Liver (tissue), 9 donors: Measurements from ENCODE around the gene INPP4B. TPM values are rescaled to one million over a fixed set of nuclear protein-coding genes. Genes with fewer than 3 reads are reported as not detected.

Experiments
- DNase-seq: peaks from one replicate; pipeline ENCODE4 v3.0.0-alpha.2; 2017; ENCODE audit warnings: low spot score
- H3K27ac ChIP-seq, 2 donors: one replicate each; pipeline ENCODE4 v1.7.0; 2013; ENCODE audit warnings: inconsistent platforms in 2 of 2, low read length in 2 of 2, control low read depth in 1 of 2, low read depth in 1 of 2, mild to moderate bottlenecking in 1 of 2
- H3K27me3 ChIP-seq, 4 donors: one replicate each; pipeline versions ENCODE4 v1.6.1 to v1.7.0; 2013; ENCODE audit warnings: low read length in 3 of 4, inconsistent platforms in 1 of 4, mild to moderate bottlenecking in 1 of 4, moderate library complexity in 1 of 4; ENCODE audit not compliant: control insufficient read depth in 4 of 4, insufficient read depth in 4 of 4
- H3K36me3 ChIP-seq, 4 donors: one replicate each; pipeline versions ENCODE4 v1.6.1 to v1.7.0; 2013; ENCODE audit warnings: low read length in 3 of 4, mild to moderate bottlenecking in 3 of 4, low read depth in 1 of 4, moderate library complexity in 1 of 4; ENCODE audit not compliant: control insufficient read depth in 4 of 4, insufficient read depth in 3 of 4
- H3K4me1 ChIP-seq, 4 donors: one replicate each; pipeline versions ENCODE4 v1.6.1 to v1.7.0; 2013; ENCODE audit warnings: low read length in 3 of 4, mild to moderate bottlenecking in 3 of 4, moderate library complexity in 1 of 4; ENCODE audit not compliant: control insufficient read depth in 4 of 4, insufficient read depth in 4 of 4
- H3K4me3 ChIP-seq, 3 donors: one replicate each; pipeline versions ENCODE4 v1.6.1 to v1.7.0; 2013; ENCODE audit warnings: low read length in 3 of 3, control low read depth in 1 of 3, low read depth in 1 of 3, mild to moderate bottlenecking in 1 of 3
- H3K9ac ChIP-seq, 2 donors: one replicate each; pipeline ENCODE4 v1.7.0; 2013; ENCODE audit warnings: low read length in 2 of 2, mild to moderate bottlenecking in 2 of 2, moderate library complexity in 2 of 2, control low read depth in 1 of 2, low read depth in 1 of 2
- H3K9me3 ChIP-seq, 4 donors: one replicate each; pipeline versions ENCODE4 v1.6.1 to v1.7.0; 2013; ENCODE audit warnings: low read length in 3 of 4; ENCODE audit not compliant: control insufficient read depth in 4 of 4
- EGR1 ChIP-seq, 2 donors: IDR thresholded peaks; 2 replicates each; pipeline ENCODE4 v1.6.1; 2016 to 2018; ENCODE audit warnings: antibody characterized with exemption in 2 of 2, low read depth in 2 of 2
- FOXA1 ChIP-seq: IDR thresholded peaks from 2 replicates; pipeline ENCODE4 v1.6.1; 2016; ENCODE audit warnings: antibody characterized with exemption
- GABPA ChIP-seq, 2 donors: IDR thresholded peaks in 1 of 2; conservative IDR thresholded peaks in 1 of 2; 2 replicates each; pipeline ENCODE4 v1.6.1; 2016; ENCODE audit warnings: antibody characterized with exemption in 2 of 2, mild to moderate bottlenecking in 1 of 2, moderate library complexity in 1 of 2
- HNF4A ChIP-seq, 2 donors: conservative IDR thresholded peaks; 2 replicates each; pipeline ENCODE4 v1.6.1; 2016; ENCODE audit warnings: antibody characterized with exemption in 2 of 2, mild to moderate bottlenecking in 2 of 2
- JUND ChIP-seq, 2 donors: IDR thresholded peaks; 2 replicates each; pipeline ENCODE4 v1.6.1; 2016; ENCODE audit warnings: antibody characterized with exemption in 2 of 2
- NR2F2 ChIP-seq: IDR thresholded peaks from 2 replicates; pipeline ENCODE4 v1.6.1; 2016; ENCODE audit warnings: antibody characterized with exemption
- RAD21 ChIP-seq, 2 donors: IDR thresholded peaks; 2 replicates each; pipeline ENCODE4 v1.6.1; 2016; ENCODE audit warnings: antibody characterized with exemption in 2 of 2, mild to moderate bottlenecking in 2 of 2
- RXRA ChIP-seq, 2 donors: IDR thresholded peaks; 2 replicates each; pipeline ENCODE4 v1.6.1; 2017 to 2018; ENCODE audit warnings: antibody characterized with exemption in 2 of 2, mild to moderate bottlenecking in 1 of 2
- SP1 ChIP-seq: IDR thresholded peaks from 2 replicates; pipeline ENCODE4 v1.6.1; 2018; ENCODE audit warnings: antibody characterized with exemption, mild to moderate bottlenecking
- TAF1 ChIP-seq: conservative IDR thresholded peaks from 2 replicates; pipeline ENCODE4 v1.6.1; 2016; ENCODE audit warnings: antibody characterized with exemption, mild to moderate bottlenecking
- WGBS: extraction: QIAGEN DNeasy Blood & Tissue Kit; methylation state at CpG from one replicate; pipeline ENCODE4 v1.1.7; 2013; 5-methylcytosine and 5-hydroxymethylcytosine counted together
- polyA plus RNA-seq, 2 donors: library from polyadenylated mRNA; stranded (reverse) in 1 of 2; unstranded in 1 of 2; fragments of 200-250 nt in 1 of 2; fragments of >200 nt in 1 of 2; fragmentation: Nextera tagmentation in 1 of 2; extraction: Ambion mirVana in 1 of 2; gene quantifications; one replicate each; pipeline versions ENCODE4 v1.2.1 to v1.2.3, GENCODE V29; 2013 to 2015
- total RNA-seq, 2 donors: library from RNA; depleted of rRNA; stranded (reverse); fragments of >200 nt; gene quantifications; one replicate each; pipeline ENCODE4 v1.2.3, GENCODE V29; 2014
- TF ChIP-seq, protein P1 (sequence below): IDR thresholded peaks from 2 replicates; pipeline ENCODE4 v1.6.1; 2016; ENCODE audit warnings: antibody characterized with exemption
- TF ChIP-seq, protein P2 (sequence below): fragments of 150-350 bp; IDR thresholded peaks from 2 replicates; pipeline ENCODE4 v1.5.1; 2017; ENCODE audit warnings: improper control_type of control experiment, low read depth, low read length; ENCODE audit not compliant: missing input control
- TF ChIP-seq, protein P3 (sequence below): IDR thresholded peaks from 2 replicates; pipeline ENCODE4 v1.6.1; 2016; ENCODE audit warnings: antibody characterized with exemption, mild to moderate bottlenecking
- TF ChIP-seq, protein P4 (sequence below): IDR thresholded peaks from 2 replicates; pipeline ENCODE4 v1.6.1; 2016; ENCODE audit warnings: antibody characterized with exemption
- TF ChIP-seq, protein P5 (sequence below): IDR thresholded peaks from 2 replicates; pipeline ENCODE4 v1.6.1; 2016; ENCODE audit warnings: antibody characterized with exemption
- donor health status: healthy.
- donor health status: healthy.
- donor health status: healthy.
- donor health status: healthy.
- donor health status: healthy.

The INPP4B gene
- total and polyA plus RNA-seq, 4 donors = 0.43 to 2.8 (median 1.6) TPM

DNA sequence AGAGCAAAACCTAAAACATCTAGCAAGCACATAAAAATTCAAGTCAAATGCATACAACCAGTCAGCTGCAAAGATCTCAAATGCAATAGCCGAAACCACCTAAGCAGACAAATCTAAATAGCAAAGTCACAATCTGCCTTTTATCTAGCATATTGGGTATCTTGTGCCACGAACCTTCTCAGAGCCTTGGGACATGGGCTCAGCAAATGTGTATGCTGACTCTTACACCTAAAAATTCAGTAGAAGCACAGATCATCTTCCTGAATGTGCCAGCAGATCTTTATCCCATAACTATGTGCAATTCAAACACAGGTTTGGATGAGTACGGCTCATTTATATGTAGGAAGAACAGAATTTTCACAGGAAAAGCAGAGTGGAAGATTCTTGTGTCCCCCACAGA lies 492.1 kb downstream of the INPP4B start:
- no peak overlapping the region for H3K9ac ChIP-seq
- no peaks in the 10 kb centered on the region for H3K36me3 ChIP-seq
- TF ChIP-seq SP1 (no peak), EGR1 (IDR thresholded peaks at IDR 0.05; ENCODE audit: low read depth in 2 of 2) (no peak), FOXA1 (no peak), TAF1 (no peak), GABPA (IDR thresholded peaks at IDR 0.05 in 1 of 2, conservative IDR thresholded peaks at IDR 0.05 in 1 of 2) (no peak)
- H3K4me3 ChIP-seq = no peak overlapping the region
- DNase-seq = no peak
- WGBS = 88% methylated on average over 3 of the region's 3 CpGs
- H3K27me3 ChIP-seq = no peaks in the 10 kb centered on the region
- no peaks in the 10 kb centered on the region for H3K9me3 ChIP-seq
- no peak overlapping the region for H3K27ac ChIP-seq
- H3K4me1 ChIP-seq = peaks cover 0 to 3% (median 0%) of the 10 kb centered on the region in 4 donors

DNA sequence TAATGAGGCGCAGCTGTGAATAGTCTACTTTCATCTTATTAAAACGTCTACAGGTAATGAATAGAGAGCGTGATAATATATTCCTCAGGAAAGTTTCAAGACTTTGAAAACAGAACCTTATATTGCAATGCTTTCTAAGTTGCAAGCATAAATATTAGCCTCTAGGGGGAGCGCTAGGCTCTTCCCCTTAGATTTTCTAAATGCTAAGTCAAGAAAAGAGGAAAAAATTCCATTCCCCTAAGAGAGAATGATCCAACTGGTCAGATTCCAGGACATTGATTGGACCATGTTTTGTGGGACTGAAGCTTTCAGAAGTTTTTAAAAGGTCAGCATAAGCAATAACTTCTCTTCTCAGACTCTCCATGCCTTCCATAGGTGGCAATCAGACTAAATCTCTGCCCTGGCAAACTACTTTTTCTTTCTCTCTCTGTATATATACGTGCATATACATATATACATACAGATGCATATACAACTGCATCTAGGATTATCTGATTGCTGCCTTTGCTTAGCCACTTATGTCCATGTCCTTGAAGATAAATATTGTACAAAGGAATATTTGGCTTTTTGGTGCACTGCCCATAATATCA lies 492.9 kb downstream of the INPP4B start:
- H3K9me3 ChIP-seq = no peaks in the 10 kb centered on the region
- H3K27ac ChIP-seq = no peak overlapping the region
- 17% methylated on average over 5 of the region's 5 CpGs for WGBS
- no peak overlapping the region for H3K9ac ChIP-seq
- TF ChIP-seq, protein P1, sequence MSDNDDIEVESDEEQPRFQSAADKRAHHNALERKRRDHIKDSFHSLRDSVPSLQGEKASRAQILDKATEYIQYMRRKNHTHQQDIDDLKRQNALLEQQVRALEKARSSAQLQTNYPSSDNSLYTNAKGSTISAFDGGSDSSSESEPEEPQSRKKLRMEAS = no peak
- no peak for TF ChIP-seq EGR1 (IDR thresholded peaks at IDR 0.05; ENCODE audit: low read depth in 2 of 2)
- TF ChIP-seq RAD21 (IDR thresholded peaks at IDR 0.05) = peak; percentile 89 to 92
- TF ChIP-seq, protein P2, sequence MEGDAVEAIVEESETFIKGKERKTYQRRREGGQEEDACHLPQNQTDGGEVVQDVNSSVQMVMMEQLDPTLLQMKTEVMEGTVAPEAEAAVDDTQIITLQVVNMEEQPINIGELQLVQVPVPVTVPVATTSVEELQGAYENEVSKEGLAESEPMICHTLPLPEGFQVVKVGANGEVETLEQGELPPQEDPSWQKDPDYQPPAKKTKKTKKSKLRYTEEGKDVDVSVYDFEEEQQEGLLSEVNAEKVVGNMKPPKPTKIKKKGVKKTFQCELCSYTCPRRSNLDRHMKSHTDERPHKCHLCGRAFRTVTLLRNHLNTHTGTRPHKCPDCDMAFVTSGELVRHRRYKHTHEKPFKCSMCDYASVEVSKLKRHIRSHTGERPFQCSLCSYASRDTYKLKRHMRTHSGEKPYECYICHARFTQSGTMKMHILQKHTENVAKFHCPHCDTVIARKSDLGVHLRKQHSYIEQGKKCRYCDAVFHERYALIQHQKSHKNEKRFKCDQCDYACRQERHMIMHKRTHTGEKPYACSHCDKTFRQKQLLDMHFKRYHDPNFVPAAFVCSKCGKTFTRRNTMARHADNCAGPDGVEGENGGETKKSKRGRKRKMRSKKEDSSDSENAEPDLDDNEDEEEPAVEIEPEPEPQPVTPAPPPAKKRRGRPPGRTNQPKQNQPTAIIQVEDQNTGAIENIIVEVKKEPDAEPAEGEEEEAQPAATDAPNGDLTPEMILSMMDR = peak; percentile 78
- TF ChIP-seq, protein P3, sequence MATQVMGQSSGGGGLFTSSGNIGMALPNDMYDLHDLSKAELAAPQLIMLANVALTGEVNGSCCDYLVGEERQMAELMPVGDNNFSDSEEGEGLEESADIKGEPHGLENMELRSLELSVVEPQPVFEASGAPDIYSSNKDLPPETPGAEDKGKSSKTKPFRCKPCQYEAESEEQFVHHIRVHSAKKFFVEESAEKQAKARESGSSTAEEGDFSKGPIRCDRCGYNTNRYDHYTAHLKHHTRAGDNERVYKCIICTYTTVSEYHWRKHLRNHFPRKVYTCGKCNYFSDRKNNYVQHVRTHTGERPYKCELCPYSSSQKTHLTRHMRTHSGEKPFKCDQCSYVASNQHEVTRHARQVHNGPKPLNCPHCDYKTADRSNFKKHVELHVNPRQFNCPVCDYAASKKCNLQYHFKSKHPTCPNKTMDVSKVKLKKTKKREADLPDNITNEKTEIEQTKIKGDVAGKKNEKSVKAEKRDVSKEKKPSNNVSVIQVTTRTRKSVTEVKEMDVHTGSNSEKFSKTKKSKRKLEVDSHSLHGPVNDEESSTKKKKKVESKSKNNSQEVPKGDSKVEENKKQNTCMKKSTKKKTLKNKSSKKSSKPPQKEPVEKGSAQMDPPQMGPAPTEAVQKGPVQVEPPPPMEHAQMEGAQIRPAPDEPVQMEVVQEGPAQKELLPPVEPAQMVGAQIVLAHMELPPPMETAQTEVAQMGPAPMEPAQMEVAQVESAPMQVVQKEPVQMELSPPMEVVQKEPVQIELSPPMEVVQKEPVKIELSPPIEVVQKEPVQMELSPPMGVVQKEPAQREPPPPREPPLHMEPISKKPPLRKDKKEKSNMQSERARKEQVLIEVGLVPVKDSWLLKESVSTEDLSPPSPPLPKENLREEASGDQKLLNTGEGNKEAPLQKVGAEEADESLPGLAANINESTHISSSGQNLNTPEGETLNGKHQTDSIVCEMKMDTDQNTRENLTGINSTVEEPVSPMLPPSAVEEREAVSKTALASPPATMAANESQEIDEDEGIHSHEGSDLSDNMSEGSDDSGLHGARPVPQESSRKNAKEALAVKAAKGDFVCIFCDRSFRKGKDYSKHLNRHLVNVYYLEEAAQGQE = no peak
- no peak for TF ChIP-seq GABPA (IDR thresholded peaks at IDR 0.05 in 1 of 2, conservative IDR thresholded peaks at IDR 0.05 in 1 of 2)
- H3K4me3 ChIP-seq = no peak overlapping the region
- no peaks in the 10 kb centered on the region for H3K27me3 ChIP-seq
- peaks cover 0 to 3% (median 0%) of the 10 kb centered on the region in 4 donors for H3K4me1 ChIP-seq
- DNase-seq = no peak
- H3K36me3 ChIP-seq = no peaks in the 10 kb centered on the region

DNA sequence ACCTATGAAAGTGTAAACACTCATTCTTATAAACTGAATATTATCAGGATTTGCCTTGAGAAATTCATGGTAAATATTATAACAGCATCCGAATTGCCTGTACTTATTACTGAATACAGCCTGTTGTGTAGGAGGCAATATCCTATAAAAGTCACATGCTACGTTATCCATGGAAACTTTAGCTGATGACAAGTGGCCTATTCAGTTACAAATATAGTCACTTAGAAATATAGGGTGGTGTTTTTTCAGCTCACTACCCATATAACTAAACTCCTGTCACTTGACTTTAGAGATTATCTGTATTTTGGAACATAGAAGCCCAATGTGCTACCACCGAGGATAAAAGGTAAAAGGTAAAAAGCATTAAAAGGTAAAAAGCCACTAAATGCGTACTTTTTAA lies 493.4 kb downstream of the INPP4B start:
- H3K4me3 ChIP-seq = no peak overlapping the region
- H3K9me3 ChIP-seq = no peaks in the 10 kb centered on the region
- H3K4me1 ChIP-seq = peaks cover 0 to 3% (median 0%) of the 10 kb centered on the region in 4 donors
- 63% methylated on average over 4 of the region's 4 CpGs for WGBS
- no peak overlapping the region for H3K9ac ChIP-seq
- H3K36me3 ChIP-seq = no peaks in the 10 kb centered on the region
- no peaks in the 10 kb centered on the region for H3K27me3 ChIP-seq
- DNase-seq = no peak
- no peak overlapping the region for H3K27ac ChIP-seq
- TF ChIP-seq RAD21 (IDR thresholded peaks at IDR 0.05) (no peak), FOXA1 (no peak), NR2F2 (no peak), JUND (IDR thresholded peaks at IDR 0.05) (no peak), HNF4A (conservative IDR thresholded peaks at IDR 0.05) (no peak), TAF1 (no peak), EGR1 (IDR thresholded peaks at IDR 0.05; ENCODE audit: low read depth in 2 of 2) (no peak), RXRA (IDR thresholded peaks at IDR 0.05) (no peak)
- TF ChIP-seq, protein P2 = no peak
- TF ChIP-seq, protein P1 = no peak
- TF ChIP-seq, protein P4, sequence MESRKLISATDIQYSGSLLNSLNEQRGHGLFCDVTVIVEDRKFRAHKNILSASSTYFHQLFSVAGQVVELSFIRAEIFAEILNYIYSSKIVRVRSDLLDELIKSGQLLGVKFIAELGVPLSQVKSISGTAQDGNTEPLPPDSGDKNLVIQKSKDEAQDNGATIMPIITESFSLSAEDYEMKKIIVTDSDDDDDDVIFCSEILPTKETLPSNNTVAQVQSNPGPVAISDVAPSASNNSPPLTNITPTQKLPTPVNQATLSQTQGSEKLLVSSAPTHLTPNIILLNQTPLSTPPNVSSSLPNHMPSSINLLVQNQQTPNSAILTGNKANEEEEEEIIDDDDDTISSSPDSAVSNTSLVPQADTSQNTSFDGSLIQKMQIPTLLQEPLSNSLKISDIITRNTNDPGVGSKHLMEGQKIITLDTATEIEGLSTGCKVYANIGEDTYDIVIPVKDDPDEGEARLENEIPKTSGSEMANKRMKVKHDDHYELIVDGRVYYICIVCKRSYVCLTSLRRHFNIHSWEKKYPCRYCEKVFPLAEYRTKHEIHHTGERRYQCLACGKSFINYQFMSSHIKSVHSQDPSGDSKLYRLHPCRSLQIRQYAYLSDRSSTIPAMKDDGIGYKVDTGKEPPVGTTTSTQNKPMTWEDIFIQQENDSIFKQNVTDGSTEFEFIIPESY = no peak
- TF ChIP-seq, protein P5, sequence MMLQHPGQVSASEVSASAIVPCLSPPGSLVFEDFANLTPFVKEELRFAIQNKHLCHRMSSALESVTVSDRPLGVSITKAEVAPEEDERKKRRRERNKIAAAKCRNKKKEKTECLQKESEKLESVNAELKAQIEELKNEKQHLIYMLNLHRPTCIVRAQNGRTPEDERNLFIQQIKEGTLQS = no peak
